GM12878 (cell line): ENCODE data around the gene GRM5.

Experiments
- MEF2A ChIP-seq: IDR thresholded peaks from 2 replicates; pipeline ENCODE4 v1.6.1; 2011; ENCODE audit warnings: low read depth, mild to moderate bottlenecking, low read length, moderate library complexity; ENCODE audit not compliant: insufficient read depth
- MXI1 ChIP-seq: fragments of 150-350 bp; IDR thresholded peaks from 2 replicates; pipeline ENCODE4 v1.6.1; 2011; ENCODE audit warnings: low read depth, mild to moderate bottlenecking, inconsistent platforms, low read length, improper control_type of control experiment
- POLR2AphosphoS5 ChIP-seq: IDR thresholded peaks from 2 replicates; pipeline ENCODE4 v1.6.1; 2011; ENCODE audit warnings: mild to moderate bottlenecking, low read length, inconsistent platforms
- RAD21 ChIP-seq: IDR thresholded peaks from 2 replicates; pipeline ENCODE4 v1.6.1; 2011; ENCODE audit warnings: mild to moderate bottlenecking, low read depth, low read length, moderate library complexity; ENCODE audit not compliant: insufficient read depth
- SRF ChIP-seq, 2 experiments: IDR thresholded peaks; 2 replicates each; pipeline ENCODE4 v1.6.1; 2011; ENCODE audit warnings: low read depth in 2 of 2, low read length in 2 of 2, mild to moderate bottlenecking in 1 of 2, moderate library complexity in 1 of 2
- YY1 ChIP-seq: IDR thresholded peaks from 2 replicates; pipeline ENCODE4 v1.6.1; 2011; ENCODE audit warnings: low read depth, mild to moderate bottlenecking, low read length
- TF ChIP-seq, protein P1 (sequence below), 3 experiments: IDR thresholded peaks in 2 of 3; conservative IDR thresholded peaks in 1 of 3; 2 replicates each; pipeline ENCODE4 v1.5.1; 2011; ENCODE audit warnings: low read depth in 3 of 3, low read length in 3 of 3, mild to moderate bottlenecking in 3 of 3, control low read depth in 2 of 3, moderate library complexity in 2 of 3, inconsistent platforms in 1 of 3, mixed read lengths in 1 of 3; ENCODE audit not compliant: control insufficient read depth in 2 of 3, insufficient read depth in 1 of 3; ENCODE audit errors: extremely low read depth in 1 of 3
- TF ChIP-seq, protein P2 (sequence below): IDR thresholded peaks from 2 replicates; pipeline ENCODE4 v1.6.1; 2011; ENCODE audit warnings: borderline replicate concordance, low read depth, mild to moderate bottlenecking, moderate library complexity, low read length; ENCODE audit not compliant: insufficient read depth, poor library complexity, severe bottlenecking

DNA sequence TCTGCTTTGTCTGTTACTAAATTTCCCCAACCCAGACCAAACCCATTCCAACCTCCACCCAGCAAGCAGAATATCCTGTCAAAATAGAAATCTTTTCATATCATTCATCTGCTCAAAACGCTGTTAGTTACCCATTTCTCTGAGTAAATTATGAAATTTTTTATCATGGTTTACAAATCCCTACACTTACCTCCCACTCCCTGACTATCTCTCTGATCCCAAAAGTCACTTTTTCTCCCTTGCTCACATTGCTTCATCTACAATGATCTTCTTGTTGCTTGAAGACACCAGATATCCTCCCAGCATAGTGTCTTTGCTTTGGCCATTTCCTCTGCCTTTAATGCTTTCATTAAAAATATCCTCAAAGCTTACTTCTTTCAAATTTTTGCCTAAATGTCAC lies 532.8 kb downstream of the GRM5 start:
- TF ChIP-seq YY1 (no peak), RAD21 (no peak), MXI1 (no peak), POLR2AphosphoS5 (no peak), SRF (IDR thresholded peaks at IDR 0.05; ENCODE audit: low read depth in 2 of 2, low read length in 2 of 2) (no peak), MEF2A (no peak)
- TF ChIP-seq, protein P1, sequence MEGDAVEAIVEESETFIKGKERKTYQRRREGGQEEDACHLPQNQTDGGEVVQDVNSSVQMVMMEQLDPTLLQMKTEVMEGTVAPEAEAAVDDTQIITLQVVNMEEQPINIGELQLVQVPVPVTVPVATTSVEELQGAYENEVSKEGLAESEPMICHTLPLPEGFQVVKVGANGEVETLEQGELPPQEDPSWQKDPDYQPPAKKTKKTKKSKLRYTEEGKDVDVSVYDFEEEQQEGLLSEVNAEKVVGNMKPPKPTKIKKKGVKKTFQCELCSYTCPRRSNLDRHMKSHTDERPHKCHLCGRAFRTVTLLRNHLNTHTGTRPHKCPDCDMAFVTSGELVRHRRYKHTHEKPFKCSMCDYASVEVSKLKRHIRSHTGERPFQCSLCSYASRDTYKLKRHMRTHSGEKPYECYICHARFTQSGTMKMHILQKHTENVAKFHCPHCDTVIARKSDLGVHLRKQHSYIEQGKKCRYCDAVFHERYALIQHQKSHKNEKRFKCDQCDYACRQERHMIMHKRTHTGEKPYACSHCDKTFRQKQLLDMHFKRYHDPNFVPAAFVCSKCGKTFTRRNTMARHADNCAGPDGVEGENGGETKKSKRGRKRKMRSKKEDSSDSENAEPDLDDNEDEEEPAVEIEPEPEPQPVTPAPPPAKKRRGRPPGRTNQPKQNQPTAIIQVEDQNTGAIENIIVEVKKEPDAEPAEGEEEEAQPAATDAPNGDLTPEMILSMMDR (IDR thresholded peaks at IDR 0.05 in 2 of 3, conservative IDR thresholded peaks at IDR 0.05 in 1 of 3; ENCODE audit: control insufficient read depth in 2 of 3, extremely low read depth in 1 of 3, insufficient read depth in 1 of 3, low read depth in 3 of 3, low read length in 3 of 3) = no peak
- TF ChIP-seq, protein P2, sequence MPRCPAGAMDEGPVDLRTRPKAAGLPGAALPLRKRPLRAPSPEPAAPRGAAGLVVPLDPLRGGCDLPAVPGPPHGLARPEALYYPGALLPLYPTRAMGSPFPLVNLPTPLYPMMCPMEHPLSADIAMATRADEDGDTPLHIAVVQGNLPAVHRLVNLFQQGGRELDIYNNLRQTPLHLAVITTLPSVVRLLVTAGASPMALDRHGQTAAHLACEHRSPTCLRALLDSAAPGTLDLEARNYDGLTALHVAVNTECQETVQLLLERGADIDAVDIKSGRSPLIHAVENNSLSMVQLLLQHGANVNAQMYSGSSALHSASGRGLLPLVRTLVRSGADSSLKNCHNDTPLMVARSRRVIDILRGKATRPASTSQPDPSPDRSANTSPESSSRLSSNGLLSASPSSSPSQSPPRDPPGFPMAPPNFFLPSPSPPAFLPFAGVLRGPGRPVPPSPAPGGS = no peak
